GM23338 (cell line): Measurements from ENCODE around the gene COL15A1. TPM values are rescaled to one million over a fixed set of nuclear protein-coding genes. Genes with fewer than 3 reads are reported as not detected.

Experiments used
- ATAC-seq: fragments of 200-7000 bp; cut with Tn5 transposase; 3 replicates; pipeline ENCODE4 v1.9.1; 2020
- DNase-seq: peaks from one replicate; pipeline ENCODE4 v3.0.0-alpha.2; 2015; ENCODE audit warnings: low spot score
- H2AFZ ChIP-seq: fragments of 200-600 bp; sonication (generic); 2 replicates; pipeline ENCODE4 v1.8.0; 2016; ENCODE audit warnings: antibody characterized with exemption, mild to moderate bottlenecking, moderate library complexity
- H3F3A ChIP-seq: fragments of 200-600 bp; sonication (generic); replicated peaks from 2 replicates; pipeline ENCODE4 v1.8.0; 2017; ENCODE audit warnings: antibody characterized with exemption, mixed run types, low read depth
- H3K27ac ChIP-seq: fragments of 200-600 bp; sonication (generic); 2 replicates; pipeline ENCODE4 v1.6.1; 2016; ENCODE audit warnings: low read depth
- H3K27me3 ChIP-seq: fragments of 200-600 bp; sonication (generic); 2 replicates; pipeline ENCODE4 v1.8.0; 2016; ENCODE audit warnings: mild to moderate bottlenecking, mixed run types, moderate library complexity; ENCODE audit not compliant: insufficient read depth
- H3K36me3 ChIP-seq: fragments of 200-600 bp; sonication (generic); 2 replicates; pipeline ENCODE4 v1.8.0; 2016; ENCODE audit warnings: mild to moderate bottlenecking; ENCODE audit not compliant: insufficient read depth
- H3K4me1 ChIP-seq: fragments of 200-600 bp; sonication (generic); 2 replicates; pipeline ENCODE4 v1.8.0; 2016; ENCODE audit warnings: mild to moderate bottlenecking, moderate library complexity; ENCODE audit not compliant: insufficient read depth
- H3K4me2 ChIP-seq: fragments of 200-600 bp; sonication (generic); 2 replicates; pipeline ENCODE4 v1.7.1; 2017; ENCODE audit warnings: mixed run types
- H3K4me3 ChIP-seq: fragments of 200-600 bp; sonication (generic); 2 replicates; pipeline ENCODE4 v1.6.1; 2016; ENCODE audit warnings: mixed run types
- H3K79me2 ChIP-seq: fragments of 200-600 bp; sonication (generic); replicated peaks from 2 replicates; pipeline ENCODE4 v1.8.0; 2017; ENCODE audit warnings: mild to moderate bottlenecking; ENCODE audit not compliant: insufficient read depth
- H3K9me2 ChIP-seq: fragments of 200-600 bp; sonication (generic); 2 replicates; pipeline ENCODE4 v1.8.0; 2017; ENCODE audit not compliant: insufficient read depth
- H4K20me1 ChIP-seq: fragments of 200-600 bp; sonication (generic); replicated peaks from 2 replicates; pipeline ENCODE4 v1.8.0; 2017; ENCODE audit warnings: mild to moderate bottlenecking; ENCODE audit not compliant: insufficient read depth
- H3K27ac Mint-ChIP-seq: 2 replicates; pipeline ENCODE4 v1.8.0; 2020; ENCODE audit warnings: inconsistent platforms, mild to moderate bottlenecking, moderate library complexity, mixed read lengths
- H3K27me3 Mint-ChIP-seq: 3 replicates; pipeline ENCODE4 v1.8.0; 2022; ENCODE audit warnings: low read depth, mild to moderate bottlenecking, moderate library complexity, mixed read lengths, inconsistent platforms; ENCODE audit not compliant: insufficient read depth, poor library complexity
- H3K36me3 Mint-ChIP-seq: 3 replicates; pipeline ENCODE4 v1.8.0; 2021; ENCODE audit warnings: low read depth, mild to moderate bottlenecking, inconsistent platforms, moderate library complexity, mixed read lengths
- H3K4me1 Mint-ChIP-seq: 3 replicates; pipeline ENCODE4 v1.8.0; 2020; ENCODE audit warnings: mild to moderate bottlenecking, inconsistent platforms, mixed read lengths
- H3K4me3 Mint-ChIP-seq: 3 replicates; pipeline ENCODE4 v1.8.0; 2021; ENCODE audit warnings: moderate library complexity, mild to moderate bottlenecking, inconsistent platforms, mixed read lengths
- H3K9me3 Mint-ChIP-seq: 3 replicates; pipeline ENCODE4 v1.8.0; 2020; ENCODE audit warnings: moderate library complexity, mild to moderate bottlenecking, inconsistent platforms, mixed read lengths
- CREB1 ChIP-seq: fragments of 250-450 bp; sonication (Bioruptor Pico); IDR thresholded peaks from 2 replicates; pipeline ENCODE4 v1.5.0; 2020; ENCODE audit warnings: low read depth, mild to moderate bottlenecking, moderate library complexity
- CTCF ChIP-seq, 2 experiments: fragments of 200-600 bp in 1 of 2; sonication (generic) in 1 of 2; conservative IDR thresholded peaks; 2 replicates each; pipeline versions ENCODE4 v1.5.1 to v1.6.1; 2016 to 2017; ENCODE audit warnings: antibody characterized with exemption in 2 of 2, low read depth in 2 of 2, mild to moderate bottlenecking in 2 of 2, moderate library complexity in 1 of 2
- EZH2 ChIP-seq: fragments of 200-600 bp; sonication (generic); IDR thresholded peaks from one replicate; pipeline ENCODE4 v1.8.0; 2017; ENCODE audit warnings: antibody characterized with exemption, mild to moderate bottlenecking, low read depth; ENCODE audit not compliant: unreplicated experiment
- EZH2phosphoT487 ChIP-seq: fragments of 200-600 bp; sonication (generic); IDR thresholded peaks from one replicate; pipeline ENCODE4 v1.8.1; 2018; ENCODE audit warnings: antibody characterized with exemption; ENCODE audit not compliant: unreplicated experiment
- JUNB ChIP-seq: IDR thresholded peaks from one replicate; pipeline ENCODE4 v1.6.1; 2016; ENCODE audit warnings: antibody characterized with exemption; ENCODE audit not compliant: unreplicated experiment
- POLR2AphosphoS5 ChIP-seq: IDR thresholded peaks from 2 replicates; pipeline ENCODE4 v1.6.1; 2016; ENCODE audit warnings: antibody characterized with exemption, low read depth
- STAT1 ChIP-seq: IDR thresholded peaks from one replicate; pipeline ENCODE4 v1.6.1; 2016; ENCODE audit warnings: antibody characterized with exemption; ENCODE audit not compliant: unreplicated experiment
- ZNF331 ChIP-seq: fragments of 250-450 bp; sonication (Bioruptor Pico); IDR thresholded peaks from 2 replicates; pipeline ENCODE4 v1.5.0; 2020; ENCODE audit warnings: low read depth, mild to moderate bottlenecking, moderate library complexity
- ZNF462 ChIP-seq: fragments of 250-450 bp; sonication (Bioruptor Pico); IDR thresholded peaks from 2 replicates; pipeline ENCODE4 v1.5.0; 2020; ENCODE audit warnings: mild to moderate bottlenecking, moderate library complexity
- polyA plus RNA-seq: library from polyadenylated mRNA; unstranded; fragments of >200 nt; fragmentation: Nextera tagmentation; extraction: Ambion mirVana; gene quantifications from 2 replicates; pipeline ENCODE4 v1.2.1, GENCODE V29; 2016
- total RNA-seq: library from RNA; depleted of rRNA; stranded (reverse); fragments of >200 nt; shearing (Covaris generic); gene quantifications from 2 replicates; pipeline ENCODE4 v1.2.3, GENCODE V29; 2014
- TF ChIP-seq, protein P1 (sequence below): IDR thresholded peaks from 2 replicates; pipeline ENCODE4 v1.6.1; 2016; ENCODE audit warnings: antibody characterized with exemption

The COL15A1 gene
- total and polyA plus RNA-seq, 2 experiments from 2014 or later, result 0.17 to 0.18 TPM

- no peak for TF ChIP-seq ZNF462 (CRISPR knock-in tag)
- TF ChIP-seq, protein P1, sequence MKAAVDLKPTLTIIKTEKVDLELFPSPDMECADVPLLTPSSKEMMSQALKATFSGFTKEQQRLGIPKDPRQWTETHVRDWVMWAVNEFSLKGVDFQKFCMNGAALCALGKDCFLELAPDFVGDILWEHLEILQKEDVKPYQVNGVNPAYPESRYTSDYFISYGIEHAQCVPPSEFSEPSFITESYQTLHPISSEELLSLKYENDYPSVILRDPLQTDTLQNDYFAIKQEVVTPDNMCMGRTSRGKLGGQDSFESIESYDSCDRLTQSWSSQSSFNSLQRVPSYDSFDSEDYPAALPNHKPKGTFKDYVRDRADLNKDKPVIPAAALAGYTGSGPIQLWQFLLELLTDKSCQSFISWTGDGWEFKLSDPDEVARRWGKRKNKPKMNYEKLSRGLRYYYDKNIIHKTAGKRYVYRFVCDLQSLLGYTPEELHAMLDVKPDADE, result no peak
- no peak for TF ChIP-seq POLR2AphosphoS5
- TF ChIP-seq EZH2, result no peak
- no peak for TF ChIP-seq EZH2phosphoT487
- TF ChIP-seq STAT1, result no peak
Measured at GRCh38 chr9:98949565-98949964, 5.9 kb downstream of the COL15A1 start (continued).

DNA sequence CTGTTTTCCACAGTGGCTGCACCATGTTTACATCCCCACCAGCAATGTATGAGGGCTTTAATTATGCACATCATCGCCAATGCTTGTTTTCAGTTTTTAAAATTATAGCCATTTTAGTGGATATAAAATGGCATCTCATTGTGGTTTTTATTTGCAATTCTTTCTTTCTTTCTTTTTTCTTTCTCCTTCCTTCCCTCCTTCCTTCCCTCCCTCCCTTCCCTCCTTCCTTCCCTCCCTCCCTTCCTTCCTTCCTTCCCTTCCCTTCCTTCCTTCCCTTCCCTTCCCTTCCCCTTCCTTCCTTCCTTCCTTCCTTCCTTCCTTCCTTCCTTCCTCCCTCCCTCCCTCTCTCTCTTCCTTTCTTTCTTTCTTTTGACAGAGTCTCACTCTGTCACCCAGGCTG, 6.6 kb downstream of the COL15A1 start:
- no peak for DNase-seq
- Histone ChIP-seq H4K20me1 (no peaks in the 10 kb centered on the region), H3K36me3 (no peaks in the 10 kb centered on the region), H3K4me3 (no peak overlapping the region), H3F3A (no peaks in the 10 kb centered on the region), H3K9me2 (peaks cover 16% of the 10 kb centered on the region; the same call in 1 of the 2 replicates), H3K79me2 (no peaks in the 10 kb centered on the region), H3K27me3 (peaks cover 14% of the 10 kb centered on the region), H2AFZ (no peak overlapping the region), H3K4me1 (peaks cover 12% of the 10 kb centered on the region), H3K4me2 (no peak overlapping the region), H3K27ac (no peak overlapping the region)
- peaks cover 7% of the 10 kb centered on the region for H3K27me3 Mint-ChIP-seq
- no peaks in the 10 kb centered on the region for H3K36me3 Mint-ChIP-seq
- H3K27ac Mint-ChIP-seq, result no peak overlapping the region
- H3K4me1 Mint-ChIP-seq, result peaks cover 8% of the 10 kb centered on the region; the same call in 2 of the 3 replicates
- ATAC-seq, result no peak
- no peaks in the 10 kb centered on the region for H3K9me3 Mint-ChIP-seq
- no peak for TF ChIP-seq JUNB
- TF ChIP-seq ZNF331 (CRISPR knock-in tag), result no peak
- no peak for TF ChIP-seq CREB1
- no peak for TF ChIP-seq CTCF (conservative IDR thresholded peaks at IDR 0.05; ENCODE audit: low read depth in 2 of 2)
- no peak overlapping the region for H3K4me3 Mint-ChIP-seq
